HG02938 (cell line): Measurements from ENCODE around the gene PANX3.
"Not testable (repeated sequence)": the region's sequence is repeated elsewhere in the genome, so short reads cannot be mapped to it uniquely, and the experiment has no call there.

Source experiments
- ATAC-seq: cut with Tn5 transposase; IDR thresholded peaks from one replicate; pipeline ENCODE4 v1.9.1; 2021; ENCODE audit warnings: mild to moderate bottlenecking, moderate library complexity; ENCODE audit not compliant: unreplicated experiment

PANX3 gene, protein sequence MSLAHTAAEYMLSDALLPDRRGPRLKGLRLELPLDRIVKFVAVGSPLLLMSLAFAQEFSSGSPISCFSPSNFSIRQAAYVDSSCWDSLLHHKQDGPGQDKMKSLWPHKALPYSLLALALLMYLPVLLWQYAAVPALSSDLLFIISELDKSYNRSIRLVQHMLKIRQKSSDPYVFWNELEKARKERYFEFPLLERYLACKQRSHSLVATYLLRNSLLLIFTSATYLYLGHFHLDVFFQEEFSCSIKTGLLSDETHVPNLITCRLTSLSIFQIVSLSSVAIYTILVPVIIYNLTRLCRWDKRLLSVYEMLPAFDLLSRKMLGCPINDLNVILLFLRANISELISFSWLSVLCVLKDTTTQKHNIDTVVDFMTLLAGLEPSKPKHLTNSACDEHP

DNA sequence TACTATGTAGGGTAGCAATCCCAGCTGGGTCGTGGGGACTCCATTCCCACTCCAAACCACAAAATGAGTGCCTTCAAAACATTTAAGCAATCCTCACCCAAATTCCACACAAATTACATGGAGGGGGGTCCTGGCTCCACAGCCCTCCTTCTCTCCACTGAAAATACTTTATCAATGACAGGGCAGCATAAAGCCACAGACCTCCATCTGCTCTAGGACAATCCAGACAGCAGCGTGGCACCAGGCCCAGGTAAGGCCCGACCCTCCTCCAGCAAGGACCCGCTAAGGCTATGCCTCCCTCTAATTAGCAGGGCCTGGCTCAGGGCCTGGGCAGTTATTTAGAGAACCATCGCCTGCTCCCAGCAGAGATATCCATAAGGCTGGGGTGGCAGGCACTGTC is at the start of gene PANX3:
Gene PANX3 (plus strand): TSS at position 365 of the 400 bp plus-strand sequence. CDS start 129 bp downstream, outside the sequence.
- ATAC-seq = no peak

DNA sequence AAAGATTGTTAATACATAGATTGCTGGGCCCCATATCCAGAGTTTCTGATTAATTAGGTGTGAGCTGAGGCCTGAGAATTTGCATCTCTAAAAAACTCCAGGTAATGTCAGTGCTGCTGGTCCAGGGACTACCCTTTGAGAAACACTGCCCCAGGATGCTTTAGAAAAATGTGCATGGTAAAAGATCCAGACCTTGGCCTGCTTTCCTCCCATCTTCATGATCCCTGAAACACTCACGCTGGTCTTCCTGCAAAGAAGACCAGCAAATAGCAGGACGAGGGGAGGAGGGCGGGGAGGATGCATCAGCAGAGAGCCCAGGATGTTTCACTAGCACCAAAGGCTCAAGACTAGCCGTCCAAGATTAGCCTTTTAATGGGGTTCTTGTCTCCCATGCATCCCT is 41.5 kb upstream of the PANX3 start, which contains the start of gene OR8A1:
Gene OR8A1 (plus strand): TSS at position 301 of the 400 bp plus-strand sequence. CDS start 123 bp downstream, outside the sequence.
- no peak for ATAC-seq

- ATAC-seq = no peak
These were observed 41.1 kb upstream of the PANX3 start for GRCh38 chr11:124570160-124570559.

DNA sequence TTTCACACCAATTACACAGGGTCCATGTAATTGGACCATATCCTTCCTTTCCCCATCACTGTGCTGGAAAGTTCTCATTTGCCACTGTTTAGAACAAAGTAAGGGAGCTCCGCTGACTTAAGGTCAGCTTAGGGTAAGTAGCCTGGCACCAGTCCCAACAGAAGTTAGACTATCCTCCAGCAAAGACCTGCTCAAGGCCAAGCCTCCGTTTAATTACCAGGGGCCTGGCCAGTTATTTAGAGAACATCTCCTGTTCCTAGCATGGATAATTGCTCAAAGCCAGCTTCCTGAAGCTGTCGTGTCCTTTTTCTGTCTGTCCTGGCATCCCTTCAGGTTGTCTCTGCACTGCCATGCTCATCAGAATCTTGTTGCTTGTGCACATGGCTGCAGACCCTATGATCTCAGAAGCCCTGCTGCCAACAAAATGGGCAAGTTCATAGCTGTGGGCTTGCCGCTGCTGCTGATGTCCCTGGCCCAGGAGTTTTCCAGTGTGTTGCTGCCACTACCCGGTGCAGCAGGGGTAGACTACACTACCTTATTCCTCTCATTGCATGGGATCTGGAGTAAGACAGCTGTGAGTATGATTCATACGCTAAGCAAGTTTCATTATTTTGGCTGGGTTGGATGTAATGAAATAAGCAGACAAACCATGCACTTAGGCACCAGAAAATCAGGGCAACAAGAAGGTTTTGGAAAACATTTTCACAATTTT is 33.4 kb upstream of the PANX3 start:
- ATAC-seq = no peak

DNA sequence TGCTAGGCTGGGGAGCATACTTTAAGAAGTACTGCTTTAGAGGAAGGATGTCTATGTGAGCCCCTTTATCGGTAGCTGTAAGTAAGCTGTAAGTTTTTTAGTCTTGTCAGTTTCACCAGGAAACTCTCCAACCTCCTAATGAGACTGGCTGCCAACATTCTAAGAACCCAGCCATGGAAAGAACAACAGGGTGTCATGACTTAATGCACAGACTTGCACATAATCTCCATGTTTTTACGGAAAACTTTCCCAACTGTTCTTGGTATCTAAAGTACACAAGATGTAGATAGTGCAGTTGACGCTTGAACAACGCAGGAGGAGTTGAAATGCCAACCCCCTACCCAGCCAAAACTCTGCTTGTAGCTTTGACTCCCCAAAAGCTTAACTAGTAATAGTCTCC is 32.5 kb upstream of the PANX3 start:
- no peak for ATAC-seq

GRCh38 chr11:124581817-124582216 is 29.4 kb upstream of the PANX3 start:
- no peak for ATAC-seq

DNA sequence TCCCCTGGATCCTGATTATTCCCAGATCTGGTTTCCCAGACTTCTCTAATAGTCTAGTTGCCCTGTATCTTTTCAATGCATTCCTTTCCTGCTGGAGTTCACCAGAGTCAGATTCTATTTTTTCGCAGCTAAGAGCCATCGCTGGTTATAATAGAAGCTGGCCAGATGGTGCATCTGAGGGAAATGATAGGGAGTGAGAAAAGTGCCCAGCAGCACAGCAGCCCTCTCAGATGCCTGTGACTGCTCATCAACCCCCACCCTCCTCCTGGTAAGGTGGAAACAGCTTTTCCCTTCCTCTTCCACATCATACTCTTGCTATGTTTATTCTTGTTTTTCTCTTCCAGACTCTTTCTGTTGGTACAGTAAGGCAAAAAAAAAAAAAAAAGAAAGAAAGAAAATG is 28.7 kb upstream of the PANX3 start:
- no peak for ATAC-seq

DNA sequence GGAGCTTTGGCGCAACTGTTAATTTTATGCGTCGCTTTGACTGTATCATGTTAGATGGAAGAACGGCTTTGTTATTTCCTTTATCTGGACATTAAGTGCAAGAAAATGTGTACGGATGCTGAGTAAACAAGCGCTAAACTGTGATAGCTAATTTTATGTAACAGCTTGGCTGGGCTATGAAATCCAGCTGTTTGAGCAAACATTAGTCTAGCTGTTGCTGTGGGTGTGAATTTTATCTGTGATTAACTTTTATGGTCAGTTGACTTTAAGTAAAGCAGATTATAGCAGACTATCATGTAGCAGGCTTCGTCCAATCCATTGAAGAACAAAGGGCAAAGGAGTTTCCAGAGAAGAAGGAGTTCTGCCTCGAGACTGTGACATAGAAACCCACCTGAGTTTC is 27.4 kb upstream of the PANX3 start:
- no peak for ATAC-seq

DNA sequence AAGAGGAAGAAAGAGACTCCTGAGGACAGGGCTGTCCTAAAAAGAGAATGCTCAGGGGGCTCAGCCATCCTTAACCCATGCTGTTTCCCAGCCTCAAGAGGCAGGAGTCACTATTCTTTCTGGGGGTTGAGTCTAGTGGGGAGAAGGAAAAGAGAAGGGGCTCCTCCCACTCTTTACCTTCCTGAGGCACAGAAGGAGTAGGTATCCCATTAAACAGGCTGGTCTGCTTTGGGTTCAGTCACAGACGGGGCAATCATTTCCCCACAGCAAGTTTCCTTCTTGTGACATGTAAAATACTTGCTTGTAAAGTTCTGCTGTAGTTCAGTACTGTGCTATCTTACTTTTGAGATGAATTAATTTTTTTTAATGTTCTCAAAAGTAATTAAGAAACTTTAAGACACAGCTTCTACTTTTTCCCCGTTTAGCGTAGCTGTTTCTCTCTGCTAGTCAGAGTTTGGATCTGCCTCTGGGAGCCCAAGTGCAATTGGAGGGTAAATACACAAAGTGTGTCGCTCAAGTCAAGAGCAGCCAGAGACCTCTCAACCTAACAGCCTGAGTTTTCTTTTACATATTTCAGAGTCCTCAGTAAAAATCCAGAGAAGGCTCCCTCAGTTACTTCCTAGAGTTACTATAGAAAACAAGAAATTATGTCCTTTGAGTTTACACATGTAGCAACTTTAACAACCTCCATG is 26.4 kb upstream of the PANX3 start:
- no peak for ATAC-seq

DNA sequence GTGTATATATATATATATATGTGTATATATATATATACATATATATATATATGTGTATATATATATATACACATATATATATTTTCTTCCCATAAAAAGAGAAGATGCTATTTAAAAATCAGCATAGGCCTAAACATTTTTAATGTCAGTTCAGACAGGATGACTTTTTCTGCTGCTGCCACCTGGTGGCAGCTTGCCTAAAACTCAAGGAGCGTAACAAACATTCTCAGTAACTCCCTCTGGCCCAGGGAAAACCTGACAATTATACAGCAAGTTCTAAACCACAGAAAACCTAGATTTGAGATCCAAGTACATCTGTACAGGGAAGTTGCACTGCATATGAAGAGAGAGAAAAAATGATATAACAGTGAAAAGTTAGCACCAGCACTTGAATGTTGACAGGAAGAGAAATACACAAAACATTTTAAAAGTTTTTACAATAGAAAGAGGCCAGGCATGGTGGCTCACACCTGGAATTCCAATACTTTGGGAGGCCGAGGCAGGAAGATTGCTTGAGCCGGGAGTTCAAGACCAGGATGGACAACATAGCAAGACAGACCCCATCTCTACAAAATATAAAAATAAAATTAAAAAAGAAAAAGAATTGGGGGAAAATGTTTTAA is 24.9 kb upstream of the PANX3 start:
- ATAC-seq = peak; percentile 64

- ATAC-seq = no peak
These were observed 19.8 kb upstream of the PANX3 start for GRCh38 chr11:124591430-124591829.

- ATAC-seq = no peak
These were observed 18.6 kb upstream of the PANX3 start for GRCh38 chr11:124592627-124593026.

- no peak for ATAC-seq
These were observed 15.9 kb upstream of the PANX3 start for GRCh38 chr11:124595302-124595701.

DNA sequence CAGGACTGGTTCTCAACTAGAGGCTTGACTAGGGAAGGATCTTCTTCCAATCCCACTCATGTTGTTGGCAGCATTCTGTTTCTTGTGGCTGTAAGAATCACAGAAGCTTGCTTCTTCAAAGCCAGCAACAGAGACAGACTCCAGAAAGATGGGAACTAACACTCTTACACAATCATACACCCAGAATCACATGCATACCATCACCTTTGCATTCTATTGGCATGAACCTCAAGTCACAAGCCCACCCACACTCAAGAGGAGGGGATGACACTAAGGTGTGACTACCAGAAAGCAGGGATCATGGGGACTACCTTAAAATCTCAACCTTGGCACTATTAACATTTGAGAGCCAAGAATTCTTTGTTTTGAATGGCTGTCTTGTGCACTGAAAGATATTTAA is 13.6 kb upstream of the PANX3 start:
- no peak for ATAC-seq

- no peak for ATAC-seq
These were observed 10.5 kb upstream of the PANX3 start for GRCh38 chr11:124600621-124601320.

- no peak for ATAC-seq
These were observed 9.0 kb upstream of the PANX3 start for GRCh38 chr11:124602193-124602592.

- ATAC-seq = not testable (repeated sequence)
These were observed 8.5 kb upstream of the PANX3 start for GRCh38 chr11:124602723-124603122.

GRCh38 chr11:124605719-124606118 is 5.5 kb upstream of the PANX3 start:
- no peak for ATAC-seq

- no peak for ATAC-seq
These were observed 3.1 kb upstream of the PANX3 start for GRCh38 chr11:124608147-124608546.

DNA sequence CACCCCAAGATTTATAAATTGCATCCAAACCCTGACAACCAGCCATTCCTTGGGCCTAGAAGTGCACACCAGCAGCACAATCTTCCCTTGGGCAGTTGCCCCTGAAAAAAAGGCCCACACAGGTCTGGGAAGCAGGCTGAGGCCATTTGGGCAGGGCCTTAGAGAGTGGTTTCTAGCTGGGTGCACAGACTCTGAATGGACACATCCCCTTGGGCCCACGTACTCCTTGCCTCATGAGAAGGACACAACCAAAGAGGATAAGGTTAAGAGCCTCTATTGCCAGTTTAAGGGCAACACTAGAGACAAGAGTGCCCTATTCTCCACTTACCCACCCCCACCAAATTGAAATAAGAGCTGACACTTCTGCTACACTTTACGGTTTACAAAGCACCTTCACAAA is 933 bp upstream of the PANX3 start:
- ATAC-seq = no peak

GRCh38 chr11:124612045-124612444 is 817 bp downstream of the PANX3 start:
- ATAC-seq = no peak
